PC-9 (cell line): Measurements from ENCODE around the gene RFLNA.

Experiments
- CTCF ChIP-seq: fragments of 200-600 bp; sonication (generic); conservative IDR thresholded peaks from 2 replicates; pipeline ENCODE4 v1.6.1; 2017; ENCODE audit warnings: mixed run types, antibody characterized with exemption, mild to moderate bottlenecking, moderate library complexity
- EZH2 ChIP-seq: fragments of 200-600 bp; sonication (generic); IDR thresholded peaks from 2 replicates; pipeline ENCODE4 v1.8.0; 2017; ENCODE audit warnings: antibody characterized with exemption, low read depth

GRCh38 chr12:124319368-124320050 is 24.6 kb downstream of the RFLNA start:
- TF ChIP-seq CTCF: no peak
- TF ChIP-seq EZH2: no peak
